Transverse colon (tissue), 4 donors: ENCODE data around the gene TMBIM1. TPM values are rescaled to one million over a fixed set of nuclear protein-coding genes. Genes with fewer than 3 reads are reported as not detected.

ENCODE experiments used
- DNase-seq: peaks from one replicate; pipeline ENCODE4 v3.0.0-alpha.2; 2019
- H3K27ac ChIP-seq, 4 donors: fragments of 200-600 bp; sonication (generic); 2 replicates each; pipeline ENCODE4 v1.5.1; 2016 to 2018; ENCODE audit warnings: inconsistent platforms in 4 of 4
- H3K27me3 ChIP-seq: fragments of 200-600 bp; sonication (generic); 2 replicates; pipeline ENCODE4 v1.5.1; 2017; ENCODE audit warnings: inconsistent platforms
- H3K36me3 ChIP-seq, 4 donors: fragments of 200-600 bp; sonication (generic); 2 replicates each; pipeline ENCODE4 v1.5.1; 2017 to 2019; ENCODE audit warnings: inconsistent platforms in 4 of 4
- H3K4me1 ChIP-seq, 4 donors: fragments of 200-600 bp; sonication (generic); 2 replicates each; pipeline ENCODE4 v1.5.1; 2017 to 2020; ENCODE audit warnings: inconsistent platforms in 4 of 4
- H3K4me3 ChIP-seq, 4 donors: fragments of 200-600 bp; sonication (generic); 1 replicate in 1 of 4; 2 replicates in 3 of 4; pipeline versions ENCODE4 v1.5.1 to v1.6.1; 2017 to 2019; ENCODE audit warnings: inconsistent platforms in 4 of 4
- H3K9me3 ChIP-seq, 2 donors: fragments of 200-600 bp; sonication (generic); 2 replicates each; pipeline ENCODE4 v1.5.1; 2017 to 2019; ENCODE audit warnings: inconsistent platforms in 2 of 2
- CTCF ChIP-seq, 5 experiments: fragments of 200-600 bp in 3 of 5; fragments of 450-650 bp in 2 of 5; sonication (generic) in 3 of 5; IDR thresholded peaks; 1 replicate in 2 of 5; 2 replicates in 3 of 5; pipeline ENCODE4 v1.5.1; 2016 to 2017; ENCODE audit warnings: antibody characterized with exemption in 5 of 5, inconsistent platforms in 3 of 5, mild to moderate bottlenecking in 2 of 5, moderate library complexity in 1 of 5
- EP300 ChIP-seq: sonication (generic); formaldehyde crosslinking; IDR thresholded peaks from one replicate; pipeline ENCODE4 v1.6.1; 2017; ENCODE audit warnings: antibody characterized with exemption, low read depth
- POLR2A ChIP-seq: fragments of 450-650 bp; IDR thresholded peaks from one replicate; pipeline ENCODE4 v1.6.1; 2016; ENCODE audit warnings: antibody characterized with exemption, mild to moderate bottlenecking, moderate library complexity
- POLR2AphosphoS5 ChIP-seq, 3 donors: sonication (generic); formaldehyde crosslinking; IDR thresholded peaks; one replicate each; pipeline ENCODE4 v1.6.1; 2016; ENCODE audit warnings: antibody characterized with exemption in 3 of 3
- WGBS, 2 donors: methylation state at CpG; one replicate each; pipeline ENCODE4 v1.1.5; 2018; ENCODE audit warnings: low coverage in 1 of 2; 5-methylcytosine and 5-hydroxymethylcytosine counted together
- in situ Hi-C, 4 donors: fragments of 200-750 bp; cut with MboI; loops; one replicate each; pipeline versions ENCODE4 v1.15.0 to v1.15.1; 2017; ENCODE audit warnings: low sequenced_read_pairs in 3 of 4, low pct_ligation_motif_present in 1 of 4, low pct_unique_long_range_greater_than_20kb in 1 of 4
- intact Hi-C: fragments of 100-400 bp; cut with DNase I; formaldehyde crosslinking; loops from one replicate; pipeline ENCODE4 v1.15.1; 2023; ENCODE audit warnings: low total_unique reads
- total RNA-seq, 4 donors: library from RNA; depleted of rRNA; stranded (reverse); fragments of >200 nt; gene quantifications; one replicate each; pipeline ENCODE4 v1.1.0, GENCODE V29; 2016

The TMBIM1 gene
- total RNA-seq, 4 donors from 2014 or later, result 80.0 to 356 (median 200) TPM

DNA sequence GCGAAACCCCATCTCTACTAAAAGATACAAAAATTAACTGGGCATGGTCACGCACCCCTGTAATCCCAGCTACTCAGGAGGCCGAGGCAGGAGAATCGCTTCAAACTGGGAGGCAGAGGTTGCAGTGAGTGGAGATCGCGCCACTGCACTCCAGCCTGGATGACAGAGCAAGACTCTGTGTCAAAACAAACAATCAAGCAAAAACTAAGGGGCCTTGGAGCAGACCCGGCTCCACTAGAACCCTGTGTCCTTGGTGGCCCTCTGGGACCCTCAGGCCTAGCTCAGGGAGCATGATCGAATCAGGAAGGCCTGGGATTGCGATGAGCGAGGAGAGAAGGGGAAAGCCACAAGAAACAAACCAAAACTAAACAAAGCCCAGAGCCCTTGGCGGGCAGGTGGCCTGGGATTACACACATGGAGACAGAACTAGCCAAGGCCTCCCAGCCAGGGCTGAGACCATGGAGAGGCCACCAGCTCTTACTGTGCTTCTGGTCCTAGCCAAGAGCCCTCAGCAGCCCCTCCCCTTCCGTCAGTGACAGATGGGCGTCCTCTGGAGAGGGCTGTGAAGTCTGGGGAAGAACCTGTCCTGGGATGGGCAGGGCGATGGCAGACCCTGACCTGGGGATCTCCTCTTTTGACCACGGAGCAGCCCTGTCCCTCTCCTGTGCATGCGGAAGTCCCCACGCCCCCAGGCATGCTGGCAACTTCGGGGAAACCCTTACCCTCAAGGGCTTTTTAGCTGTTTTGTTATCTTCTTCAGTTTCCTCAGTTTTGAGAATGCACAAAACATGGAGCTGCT lies 36.9 kb upstream of the TMBIM1 start:
- in situ Hi-C loops (no loop called here), intact Hi-C loops (no loop called here)
- no peak overlapping the region for H3K4me3 ChIP-seq
- WGBS, 2 donors, result 73 to 90% methylated on average over 7 to 18 of the region's 18 CpGs
- H3K27ac ChIP-seq, result peak overlapping the region in 2 of 4 donors; percentile 13 to 34
- H3K27me3 ChIP-seq, result no peaks in the 10 kb centered on the region
- peaks cover 0 to 14% (median 3%) of the 10 kb centered on the region in 4 donors for H3K4me1 ChIP-seq
- no peaks in the 10 kb centered on the region for H3K9me3 ChIP-seq
- no peaks in the 10 kb centered on the region for H3K36me3 ChIP-seq
- TF ChIP-seq EP300 (no peak), CTCF (IDR thresholded peaks at IDR 0.05) (no peak), POLR2AphosphoS5 (IDR thresholded peaks at IDR 0.05) (no peak), POLR2A (no peak)
- DNase-seq, result no peak

GRCh38 chr2:218328294-218328693 lies 36.0 kb upstream of the TMBIM1 start:
- H3K27ac ChIP-seq, result no peak overlapping the region

DNA sequence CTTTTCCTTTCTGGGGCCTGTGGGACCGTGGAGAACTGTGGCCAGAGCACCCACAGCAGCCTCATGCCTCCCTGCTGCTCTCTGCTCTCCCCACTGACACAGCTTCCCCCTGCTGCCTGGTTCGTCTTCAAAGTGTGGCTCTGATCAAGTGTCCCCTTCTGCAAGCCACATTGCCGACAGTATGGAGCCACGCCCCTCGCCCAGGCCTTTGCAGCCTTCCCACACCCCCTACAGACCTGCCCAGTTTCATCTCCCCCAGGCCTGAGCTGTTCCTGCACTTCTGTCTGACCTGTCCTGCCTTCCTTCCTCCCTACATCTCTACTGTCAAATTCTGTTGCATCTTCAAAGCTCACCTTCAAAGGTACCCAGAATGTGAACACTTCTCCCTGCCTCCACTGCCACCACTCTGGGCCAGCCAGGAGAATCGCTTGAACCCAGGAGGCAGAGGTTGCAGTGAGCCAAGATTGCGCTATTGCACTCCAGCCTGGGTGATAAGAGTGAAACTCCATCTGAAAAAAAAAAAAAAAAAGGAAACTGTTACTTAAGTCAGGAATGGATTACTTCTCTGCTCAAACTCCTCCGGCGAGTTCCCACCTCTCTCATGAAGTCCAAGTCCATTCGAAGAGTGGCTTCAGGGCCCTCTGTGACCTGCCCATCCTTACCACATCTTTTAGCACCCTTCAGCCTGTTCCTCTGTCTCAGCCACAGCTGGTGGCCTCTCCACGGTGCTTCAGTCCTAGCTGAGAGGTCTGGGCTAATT lies 35.3 kb upstream of the TMBIM1 start:
- DNase-seq, result no peak
- intact Hi-C loops (no loop called here), in situ Hi-C loops (no loop called here)
- H3K4me3 ChIP-seq, result no peak overlapping the region
- no peaks in the 10 kb centered on the region for H3K36me3 ChIP-seq
- WGBS, 2 donors, result 81 to 92% methylated on average over 5 to 11 of the region's 11 CpGs
- TF ChIP-seq CTCF (IDR thresholded peaks at IDR 0.05) (no peak), EP300 (no peak), POLR2A (no peak), POLR2AphosphoS5 (IDR thresholded peaks at IDR 0.05) (no peak)
- H3K9me3 ChIP-seq, result no peaks in the 10 kb centered on the region
- no peaks in the 10 kb centered on the region for H3K27me3 ChIP-seq
- no peak overlapping the region for H3K27ac ChIP-seq
- peaks cover 0 to 18% (median 13%) of the 10 kb centered on the region in 4 donors for H3K4me1 ChIP-seq

More at GRCh38 chr2:218328294-218328693, 36.0 kb upstream of the TMBIM1 start:
- H3K9me3 ChIP-seq, result no peaks in the 10 kb centered on the region
- in situ Hi-C loops (no loop called here), intact Hi-C loops (no loop called here)
- H3K4me1 ChIP-seq, result peaks cover 0 to 21% (median 11%) of the 10 kb centered on the region in 4 donors
- H3K27me3 ChIP-seq, result no peaks in the 10 kb centered on the region
- no peak for DNase-seq
- TF ChIP-seq CTCF (IDR thresholded peaks at IDR 0.05), result no peak
- TF ChIP-seq EP300, result no peak
- no peak for TF ChIP-seq POLR2A
- no peak overlapping the region for H3K4me3 ChIP-seq
- no peaks in the 10 kb centered on the region for H3K36me3 ChIP-seq
- 90 to 95% methylated on average over 2 of the region's 2 CpGs for WGBS, 2 donors

DNA sequence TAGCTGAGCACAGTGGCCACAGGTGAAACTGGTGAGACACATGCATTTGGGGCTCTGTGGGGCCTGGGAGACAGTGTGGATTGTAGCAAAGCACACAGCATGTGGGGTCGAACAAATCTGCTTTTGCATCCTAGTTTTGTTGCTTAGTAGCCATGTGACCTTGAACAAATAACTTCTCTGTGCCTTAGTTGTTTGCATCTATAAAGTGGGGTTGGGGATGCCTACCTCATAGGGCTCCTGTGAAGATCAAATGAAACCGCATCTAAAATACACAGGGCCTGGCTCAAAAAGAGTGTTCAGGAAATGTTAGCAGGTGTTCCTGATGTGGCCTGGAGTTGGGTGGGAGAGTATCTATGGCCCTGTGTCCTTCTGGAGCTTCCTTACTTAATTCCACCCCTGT lies 34.0 kb upstream of the TMBIM1 start:
- WGBS, 2 donors, result 82% methylated on average over 2 of the region's 2 CpGs; no CpG with 5 or more reads in 1 of the 2 donors
- no peak for DNase-seq
- intact Hi-C loops (no loop called here), in situ Hi-C loops (no loop called here)
- Histone ChIP-seq H3K4me1 (peaks cover 6 to 25% (median 17%) of the 10 kb centered on the region in 4 donors), H3K27ac (no peak overlapping the region), H3K36me3 (no peaks in the 10 kb centered on the region), H3K4me3 (no peak overlapping the region), H3K27me3 (no peaks in the 10 kb centered on the region), H3K9me3 (no peaks in the 10 kb centered on the region)
- no peak for TF ChIP-seq POLR2A
- no peak for TF ChIP-seq EP300
- no peak for TF ChIP-seq CTCF (IDR thresholded peaks at IDR 0.05)
- TF ChIP-seq POLR2AphosphoS5 (IDR thresholded peaks at IDR 0.05), result no peak
